Activated naive CD4-positive, alpha-beta T cell treated with Interleukin-2 at 50 U/mL for 16 hours (primary cell): ENCODE results near the gene LUC7L2.
A peak's percentile ranks its signal among the peaks of the same experiment; 100 is the strongest.
"Not testable (repeated sequence)": the region's sequence is repeated elsewhere in the genome, so short reads cannot be mapped to it uniquely, and the experiment has no call there.

Experiments
- DNase-seq: peaks from one replicate; pipeline ENCODE4 v3.0.0-alpha.2; 2020

The LUC7L2 gene

GRCh38 chr7:139357729-139358506 lies 1.8 kb upstream of the LUC7L2 start:
- DNase-seq: not testable (repeated sequence)

- peak; percentile 42 for DNase-seq
Observed at GRCh38 chr7:139358541-139359365, 941 bp upstream of the LUC7L2 start.

- peak; percentile 99 for DNase-seq
Observed at GRCh38 chr7:139360210-139360947, 685 bp downstream of the LUC7L2 start.

- no peak for DNase-seq
Observed at GRCh38 chr7:139360948-139361307, 1.2 kb downstream of the LUC7L2 start.

- no peak for DNase-seq
Observed at GRCh38 chr7:139361523-139361922, 1.8 kb downstream of the LUC7L2 start.

GRCh38 chr7:139362302-139362701 lies 2.6 kb downstream of the LUC7L2 start:
- DNase-seq: no peak

GRCh38 chr7:139362981-139363380 lies 3.3 kb downstream of the LUC7L2 start:
- no peak for DNase-seq

- no peak for DNase-seq
Observed at GRCh38 chr7:139365336-139365735, 5.6 kb downstream of the LUC7L2 start.

GRCh38 chr7:139366400-139366799 lies 6.7 kb downstream of the LUC7L2 start:
- no peak for DNase-seq

- no peak for DNase-seq
Observed at GRCh38 chr7:139367438-139368155, 7.9 kb downstream of the LUC7L2 start.

GRCh38 chr7:139370301-139370942 lies 10.7 kb downstream of the LUC7L2 start:
- no peak for DNase-seq

GRCh38 chr7:139370943-139371313 lies 11.2 kb downstream of the LUC7L2 start:
- no peak for DNase-seq

GRCh38 chr7:139374246-139374645 lies 14.6 kb downstream of the LUC7L2 start:
- DNase-seq: no peak

GRCh38 chr7:139382439-139382838 lies 22.7 kb downstream of the LUC7L2 start:
- DNase-seq: no peak

GRCh38 chr7:139384611-139385010 lies 24.9 kb downstream of the LUC7L2 start:
- DNase-seq: no peak

GRCh38 chr7:139387594-139387993 lies 27.9 kb downstream of the LUC7L2 start:
- no peak for DNase-seq

- DNase-seq: no peak
Observed at GRCh38 chr7:139389091-139389490, 29.4 kb downstream of the LUC7L2 start.

GRCh38 chr7:139389774-139390173 lies 30.1 kb downstream of the LUC7L2 start:
- no peak for DNase-seq

- no peak for DNase-seq
Observed at GRCh38 chr7:139393621-139394211, 34.0 kb downstream of the LUC7L2 start.

GRCh38 chr7:139394540-139394939 lies 34.8 kb downstream of the LUC7L2 start:
- no peak for DNase-seq

GRCh38 chr7:139396323-139396951 lies 36.7 kb downstream of the LUC7L2 start:
- DNase-seq: no peak
